H1 (cell line): Measurements from ENCODE around the gene HSH2D. TPM values are rescaled to one million over a fixed set of nuclear protein-coding genes. Genes with fewer than 3 reads are reported as not detected.

Experiments
- EP300 ChIP-seq, 2 experiments: IDR thresholded peaks; 1 replicate in 1 of 2; 2 replicates in 1 of 2; pipeline ENCODE4 v1.6.1; 2011 to 2012; ENCODE audit warnings: low read depth in 2 of 2, low read length in 2 of 2, mild to moderate bottlenecking in 2 of 2, borderline replicate concordance in 1 of 2, inconsistent platforms in 1 of 2, moderate library complexity in 1 of 2
- PHF8 ChIP-seq: fragments of 200-600 bp; sonication (generic); conservative IDR thresholded peaks from 2 replicates; pipeline ENCODE4 v1.7.1; 2012; ENCODE audit warnings: low read depth, mild to moderate bottlenecking, inconsistent platforms, low read length, moderate library complexity
- polyA plus RNA-seq, 7 experiments: library from polyadenylated mRNA; depleted of rRNA in 3 of 7; stranded (reverse) in 5 of 7; unstranded in 2 of 7; fragments of >200 nt in 5 of 7; fragments of 200-250 nt in 2 of 7; gene quantifications; 1 replicate in 5 of 7; 2 replicates in 1 of 7; 4 replicates in 1 of 7; pipeline versions ENCODE4 v1.2.1 to v1.2.3, GENCODE V29; 2011 to 2013; ENCODE audit warnings: missing spikeins in 2 of 7, mixed read lengths in 2 of 7
- total RNA-seq: library from RNA; stranded (reverse); fragmentation: NEBNext Ultra II Directional; extraction: Animal tissue kit (Norgen Biotek cat#: 25700); gene quantifications from 2 replicates; pipeline ENCODE4 v1.2.1, GENCODE V29; 2021

Gene HSH2D
- total and polyA plus RNA-seq, 2 of the 8 experiments (the other 6 are each of a cell fraction or from before 2014, with no cell fraction given), result 0.67 to 1.6 TPM

DNA sequence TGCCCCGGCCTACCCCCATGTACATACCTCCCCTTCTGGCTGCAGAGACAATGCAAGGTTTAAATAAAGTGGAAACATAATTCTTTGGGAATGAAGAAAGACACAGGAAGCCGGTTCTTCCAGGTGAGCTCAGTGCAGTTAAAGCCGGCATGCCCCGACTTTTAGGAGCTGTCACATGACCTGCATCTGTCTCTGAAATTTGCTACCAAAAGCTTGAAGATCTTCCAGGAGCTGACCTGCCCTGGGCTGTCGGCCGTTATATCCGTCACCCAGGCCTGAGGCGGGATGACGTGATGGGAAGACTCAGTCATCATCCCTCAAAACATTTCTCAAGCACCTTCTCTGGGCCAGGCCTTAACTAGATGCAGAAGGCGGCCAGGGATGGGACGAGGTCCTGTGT lies 21.5 kb upstream of the HSH2D start (continued):
- no peak for TF ChIP-seq EP300 (IDR thresholded peaks at IDR 0.05; ENCODE audit: borderline replicate concordance in 1 of 2, low read depth in 2 of 2, low read length in 2 of 2)
- TF ChIP-seq PHF8, result no peak
